Esophagus mucosa (tissue), 1 donor: ENCODE data around the gene TMEM187. TPM values are rescaled to one million over a fixed set of nuclear protein-coding genes. Genes with fewer than 3 reads are reported as not detected.

Experiments used
- ATAC-seq: fragments of 200-7000 bp; cut with Tn5 transposase; one replicate; pipeline ENCODE4 v1.9.1; 2020
- total RNA-seq: library from RNA; stranded (reverse); gene quantifications from one replicate; pipeline ENCODE4 v1.2.4, GENCODE V29; 2023
- donor health status: DM: yes; HTN: yes; CAD: no.

TMEM187 gene
- total RNA-seq, 1 donor from 2014 or later = 5.1 TPM

GRCh38 chrX:154006947-154007346, 34.4 kb downstream of the TMEM187 start:
- no peak for ATAC-seq

DNA sequence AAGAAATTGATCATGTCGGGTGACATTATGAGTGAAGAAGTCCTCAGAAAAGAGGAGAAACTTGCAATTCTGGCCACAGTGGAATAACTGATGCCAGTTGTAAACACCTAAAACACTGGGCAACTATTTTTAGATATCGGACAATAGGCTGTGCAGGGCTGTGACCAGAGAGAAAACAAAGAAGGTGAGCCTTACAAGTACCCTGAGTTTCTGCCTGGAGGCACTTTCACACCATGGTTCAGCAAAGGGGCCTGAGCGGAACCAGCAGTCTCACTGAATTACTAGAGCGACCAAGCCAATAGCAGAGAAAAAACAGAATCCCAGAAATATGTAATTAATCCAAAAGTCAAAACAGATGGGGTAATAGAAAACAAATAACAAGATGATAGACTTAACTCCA, 36.0 kb downstream of the TMEM187 start:
- ATAC-seq = no peak

DNA sequence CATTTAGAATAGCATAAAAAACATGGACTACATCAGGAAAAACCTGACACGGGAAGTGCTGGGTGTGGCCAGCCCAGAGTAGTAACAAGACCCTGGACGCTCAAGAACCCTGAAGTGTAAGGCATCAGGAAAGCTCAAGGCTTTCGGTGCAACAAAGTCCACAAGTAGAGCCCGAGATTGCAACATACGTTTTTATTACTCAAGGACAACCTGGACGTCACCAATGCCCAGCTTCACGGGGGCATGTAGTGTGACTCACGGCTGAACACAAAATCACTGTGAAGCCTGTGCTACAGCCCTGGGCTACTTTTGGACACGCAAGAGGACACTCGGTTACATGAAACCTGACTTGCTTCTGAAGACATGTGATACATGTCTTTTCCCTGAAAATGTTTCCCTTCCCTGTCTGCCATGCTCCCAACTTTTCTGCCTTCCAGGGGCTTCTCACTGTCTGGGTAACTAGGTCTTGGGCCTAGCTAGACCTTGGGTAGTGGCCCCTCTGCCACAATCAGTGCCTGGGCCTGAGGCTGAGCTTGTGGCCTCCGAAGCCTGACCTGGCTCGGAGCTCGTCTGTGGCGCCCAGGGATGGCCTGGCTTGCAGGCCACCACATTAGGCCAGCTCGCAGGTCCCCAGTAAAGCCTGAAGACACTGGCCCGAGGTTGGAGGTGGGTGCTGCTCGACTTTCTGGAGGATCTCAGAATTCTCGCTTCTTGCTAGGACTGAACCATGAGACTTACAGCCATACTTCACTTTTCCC, 38.0 kb downstream of the TMEM187 start:
- ATAC-seq = peak; percentile 54

DNA sequence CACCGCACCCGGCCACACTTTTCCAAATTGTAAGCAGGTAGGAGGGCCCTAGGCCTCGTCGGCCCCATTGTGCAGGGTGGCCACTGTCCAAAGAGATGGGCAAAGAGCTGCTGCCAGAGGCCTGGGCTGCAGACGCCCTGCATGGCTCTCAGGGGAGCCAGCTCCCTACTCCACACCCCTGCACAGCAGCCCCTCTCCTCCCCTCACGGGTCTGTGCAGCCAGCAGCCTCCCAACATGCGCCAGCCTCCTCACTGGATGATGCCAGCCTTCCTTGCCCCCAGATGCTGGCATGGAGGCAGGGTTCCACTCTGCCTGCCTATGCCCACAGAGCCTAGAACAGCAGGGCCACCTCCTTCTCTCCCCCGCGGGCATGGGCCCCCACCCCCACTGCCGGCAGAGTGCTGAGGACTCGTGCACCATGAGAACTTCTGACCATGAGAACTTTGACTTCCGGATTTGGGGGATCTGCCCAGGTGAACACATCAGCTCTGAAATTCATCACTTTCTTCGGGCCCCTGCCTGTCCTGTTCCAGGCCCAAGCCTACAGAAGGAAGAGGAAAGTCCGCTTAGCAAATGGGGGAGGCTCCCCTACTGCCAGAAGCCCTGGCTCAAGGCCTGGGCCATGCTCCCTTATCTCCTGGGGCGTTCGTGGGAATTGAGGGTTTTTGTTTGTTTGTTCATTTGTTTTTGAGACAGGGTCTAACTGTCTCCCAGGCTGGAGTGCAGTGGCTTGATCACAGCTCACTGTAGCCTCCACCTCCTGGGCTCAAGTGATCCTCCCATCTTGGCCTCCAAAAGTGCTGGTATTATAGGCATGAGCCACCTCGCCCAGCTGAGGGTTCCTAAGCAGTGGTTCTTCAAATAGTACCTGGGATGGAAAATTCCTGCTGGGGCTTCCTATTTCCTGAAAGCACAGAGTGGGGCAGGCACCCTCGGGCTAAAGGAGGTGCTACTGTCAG, 39.1 kb downstream of the TMEM187 start:
- ATAC-seq = no peak

DNA sequence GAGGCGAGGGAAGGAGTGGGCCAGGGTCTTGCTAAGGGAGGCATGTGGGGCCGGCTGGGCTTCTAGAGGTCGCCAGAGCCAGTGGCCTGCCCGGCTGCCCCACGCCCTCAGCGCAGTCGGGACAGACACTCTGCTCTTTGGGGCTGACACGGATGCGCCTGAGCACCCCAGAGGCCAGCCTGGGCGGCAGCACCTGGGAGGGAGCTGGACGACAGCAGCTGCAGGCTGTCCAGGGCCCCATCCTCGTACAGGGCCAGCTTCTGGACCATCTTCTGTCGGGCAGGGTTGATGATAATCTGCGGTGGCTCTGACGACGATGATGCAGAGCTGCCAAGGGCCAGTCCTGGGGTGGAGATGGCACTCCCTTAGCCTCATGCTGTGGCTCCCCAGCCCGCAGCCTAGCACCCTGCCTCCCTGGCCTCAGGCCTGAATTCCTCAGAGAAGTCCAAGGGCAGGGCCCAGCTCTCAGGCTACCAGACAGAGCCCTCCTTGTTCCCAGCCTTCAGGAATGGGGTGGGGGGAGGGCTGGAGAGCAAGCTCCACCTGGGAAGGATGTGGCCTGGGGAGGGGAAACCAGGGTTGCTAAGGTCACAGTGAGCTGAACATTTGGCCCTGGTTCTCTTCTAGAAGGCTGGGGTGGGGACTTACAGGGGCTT, 39.9 kb downstream of the TMEM187 start:
- peak; percentile 12 for ATAC-seq

DNA sequence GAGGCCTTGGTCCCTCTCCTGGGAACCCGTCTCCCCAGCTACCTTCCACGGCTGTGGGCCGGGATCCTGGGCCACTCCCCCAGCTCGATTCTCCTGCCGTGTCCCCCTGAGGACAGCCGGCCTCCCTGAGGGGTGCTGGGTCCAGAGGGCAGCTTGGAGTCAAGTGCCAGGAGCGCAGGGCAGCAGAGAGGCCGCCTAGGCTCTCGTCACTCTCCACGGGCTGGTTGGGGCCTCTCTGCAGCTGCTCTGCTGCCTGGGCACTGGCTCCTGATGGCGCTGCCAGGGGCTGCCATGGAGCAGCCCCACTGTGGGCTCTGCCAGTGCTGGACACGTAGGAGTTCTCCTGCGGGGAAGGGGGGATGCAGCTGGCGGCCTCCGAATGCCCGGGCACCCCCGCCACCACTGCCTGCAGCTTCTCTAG, 40.5 kb downstream of the TMEM187 start:
- no peak for ATAC-seq

GRCh38 chrX:154013614-154014360, 41.2 kb downstream of the TMEM187 start:
- ATAC-seq = peak; percentile 37

GRCh38 chrX:154014429-154015380, 42.2 kb downstream of the TMEM187 start:
- no peak for ATAC-seq

- no peak for ATAC-seq
These were observed 43.2 kb downstream of the TMEM187 start for GRCh38 chrX:154015581-154016264.

DNA sequence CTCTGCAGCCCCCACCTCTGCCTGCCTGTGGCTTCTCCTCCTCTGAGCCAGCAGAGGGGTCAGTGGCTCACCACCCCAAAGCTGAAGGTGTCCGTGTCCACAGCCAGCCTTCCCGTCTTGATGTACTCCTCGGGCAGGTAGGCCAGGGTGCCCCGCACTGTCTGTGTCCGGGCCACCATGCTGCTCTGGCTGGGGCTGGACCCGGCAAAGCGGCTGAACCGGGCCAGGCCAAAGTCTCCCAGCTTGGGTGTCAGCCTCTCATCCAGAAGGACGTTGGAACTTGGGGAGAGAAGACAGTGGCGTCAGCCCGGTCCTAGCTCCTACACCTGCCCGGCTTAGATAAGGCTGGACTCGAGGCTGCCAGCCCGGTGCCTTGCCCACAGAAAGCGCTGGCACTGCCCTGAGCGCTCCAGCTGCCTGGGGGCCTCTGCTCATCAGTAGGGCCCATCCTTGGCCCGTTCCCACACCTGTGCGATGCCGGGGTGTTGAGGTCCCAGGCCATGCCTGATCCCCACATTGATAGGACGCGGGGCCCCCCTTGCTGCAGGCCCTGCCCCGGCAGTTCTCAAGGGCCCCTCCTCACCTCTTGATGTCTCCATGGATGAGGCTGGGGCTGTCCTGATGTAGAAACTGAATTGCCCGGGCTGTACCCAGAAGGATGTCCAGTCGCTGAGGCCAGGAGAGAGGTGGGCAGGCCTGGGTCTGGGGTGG, 44.0 kb downstream of the TMEM187 start:
- ATAC-seq = no peak

GRCh38 chrX:154017766-154018517, 45.4 kb downstream of the TMEM187 start:
- peak; percentile 6 for ATAC-seq

DNA sequence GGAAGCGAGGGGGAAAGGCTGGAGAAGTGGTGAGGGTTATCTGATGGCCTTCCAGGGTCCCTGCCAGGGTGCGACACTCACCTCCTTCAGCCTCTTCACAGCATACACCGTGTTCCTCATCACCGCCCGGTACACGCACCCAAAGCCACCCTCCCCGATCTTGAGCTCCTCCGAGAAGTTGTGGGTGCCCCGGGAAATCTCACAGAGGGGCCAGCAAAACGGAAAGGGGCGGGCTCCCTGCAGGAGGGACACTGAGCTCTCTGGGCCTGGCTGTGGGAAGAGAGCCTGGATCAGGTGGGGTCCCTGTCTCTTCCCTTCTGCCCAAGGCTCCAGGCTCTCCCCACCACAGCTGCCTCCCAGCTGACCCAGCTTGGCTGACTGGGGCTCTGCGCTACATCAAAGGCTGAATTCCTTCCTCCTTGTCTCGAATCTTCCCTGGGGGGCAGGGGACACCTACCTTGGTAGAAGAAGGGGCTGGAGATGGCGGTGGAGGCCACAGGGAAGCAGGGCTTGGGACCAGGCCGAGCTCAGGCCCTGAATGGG, 46.0 kb downstream of the TMEM187 start:
- no peak for ATAC-seq

GRCh38 chrX:154019061-154019621, 46.6 kb downstream of the TMEM187 start:
- peak; percentile 9 for ATAC-seq

GRCh38 chrX:154019633-154020528, 47.3 kb downstream of the TMEM187 start, which contains the start of gene IRAK1:
TSS of gene IRAK1 (minus strand) at chrX:154019902. CDS start at chrX:154019812, 90 bp downstream.
- ATAC-seq = peak; percentile 76

DNA sequence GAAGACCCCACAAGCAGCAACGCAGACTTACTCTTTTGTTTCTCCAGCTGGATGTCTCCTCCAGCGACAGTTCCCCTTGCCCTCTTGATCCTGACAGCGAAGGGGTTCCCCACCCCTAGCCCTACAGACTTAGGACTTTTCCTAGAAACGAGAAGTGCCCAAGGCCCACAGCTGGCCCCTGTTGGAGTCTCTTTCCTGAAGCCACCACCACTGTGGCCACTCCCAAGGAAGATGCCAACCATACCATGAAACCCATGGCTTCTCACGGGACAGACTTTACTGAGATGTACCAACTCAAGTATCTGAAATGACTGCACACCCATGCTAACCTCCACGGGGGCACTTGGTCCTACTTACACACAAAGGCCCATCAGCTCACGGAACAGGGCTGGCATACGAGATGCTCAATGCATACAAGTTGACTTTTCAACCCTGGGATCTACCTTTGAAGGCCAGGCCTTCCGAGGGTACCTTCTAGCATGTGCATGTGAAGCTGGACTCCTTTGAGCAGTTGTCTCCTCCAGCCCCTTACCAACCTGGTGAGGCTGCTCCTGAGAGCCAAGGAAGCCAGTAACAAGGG, 48.1 kb downstream of the TMEM187 start:
- no peak for ATAC-seq

DNA sequence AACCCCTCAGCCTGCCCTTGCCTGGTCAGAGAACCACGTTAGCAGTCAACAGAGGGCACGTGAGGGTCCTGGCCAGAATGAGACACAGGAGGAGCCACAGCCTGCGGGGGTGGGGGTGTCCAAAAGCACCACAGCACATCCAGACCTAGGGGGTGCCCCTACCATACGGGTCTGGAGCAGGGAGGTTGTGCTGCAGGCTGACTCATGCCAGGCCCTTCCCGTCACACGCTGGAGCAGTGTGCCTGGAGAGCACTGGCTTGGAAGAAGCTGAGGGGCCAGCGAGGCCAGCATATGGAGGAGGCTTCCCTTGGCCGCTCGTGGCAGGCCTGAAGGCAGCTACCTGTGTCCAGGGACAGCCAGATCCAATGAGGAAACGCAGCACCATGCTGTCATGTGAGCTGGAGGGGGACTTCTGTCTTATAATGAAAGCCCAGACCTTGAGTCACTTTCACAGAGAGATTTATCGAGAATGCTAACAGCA, 48.6 kb downstream of the TMEM187 start:
- peak; percentile 39 for ATAC-seq

- no peak for ATAC-seq
These were observed 49.6 kb downstream of the TMEM187 start for GRCh38 chrX:154022108-154022507.
